Large intestine (tissue), 3 donors: Measurements from ENCODE around the gene PLEKHG7. TPM values are rescaled to one million over a fixed set of nuclear protein-coding genes. Genes with fewer than 3 reads are reported as not detected.
A peak's percentile ranks its signal among the peaks of the same experiment; 100 is the strongest.
"Not testable (repeated sequence)": the region's sequence is repeated elsewhere in the genome, so short reads cannot be mapped to it uniquely, and the experiment has no call there.

Source experiments
- DNase-seq, 2 donors: peaks; one replicate each; pipeline versions ENCODE4 v3.0.0 to v3.0.0-alpha.2; 2013
- H3K27ac ChIP-seq: one replicate; pipeline ENCODE4 v1.5.1; 2013; ENCODE audit warnings: low read length
- H3K27me3 ChIP-seq: 2 replicates; pipeline ENCODE4 v1.6.1; 2013; ENCODE audit warnings: low read length; ENCODE audit not compliant: control insufficient read depth, insufficient read depth
- H3K36me3 ChIP-seq: 2 replicates; pipeline ENCODE4 v1.6.1; 2013; ENCODE audit warnings: low read length; ENCODE audit not compliant: control insufficient read depth, insufficient read depth
- H3K4me1 ChIP-seq: one replicate; pipeline ENCODE4 v1.6.1; 2013; ENCODE audit warnings: low read length; ENCODE audit not compliant: control insufficient read depth, insufficient read depth
- H3K4me3 ChIP-seq: one replicate; pipeline ENCODE4 v1.5.1; 2013; ENCODE audit warnings: low read length
- H3K9me3 ChIP-seq: one replicate; pipeline ENCODE4 v1.6.1; 2013; ENCODE audit warnings: mild to moderate bottlenecking, low read depth, low read length, moderate library complexity; ENCODE audit not compliant: control insufficient read depth
- WGBS: methylation state at CpG from one replicate; pipeline ENCODE4 v1.1.5; 2013; ENCODE audit warnings: low lambda C conversion rate; ENCODE audit not compliant: insufficient coverage; 5-methylcytosine and 5-hydroxymethylcytosine counted together
- polyA plus RNA-seq: library from polyadenylated mRNA; unstranded; fragments of 120-200 nt; gene quantifications from one replicate; pipeline ENCODE4 v1.2.1, GENCODE V29; 2013

PLEKHG7 gene
- polyA plus RNA-seq, 1 donor: 0.54 TPM

DNA sequence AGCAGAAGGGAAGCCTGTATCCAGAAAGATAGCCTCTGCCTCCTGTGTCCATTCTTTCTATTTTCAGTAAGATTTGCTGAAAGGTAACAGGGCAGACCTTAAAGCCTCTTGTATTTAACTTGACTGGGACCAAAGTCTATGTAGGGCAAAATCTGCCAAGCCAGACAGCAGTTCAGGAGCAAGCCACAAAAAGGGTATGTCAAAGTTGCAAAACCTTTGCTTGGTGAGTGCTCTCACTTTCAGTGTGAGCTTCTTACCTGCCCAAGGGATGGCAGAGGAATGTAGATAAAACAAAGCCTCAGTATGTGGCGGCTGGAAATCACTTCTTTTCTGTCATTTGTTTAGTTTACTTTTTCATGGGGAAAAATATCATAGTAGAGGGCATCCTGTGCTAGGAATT, 63.1 kb downstream of the PLEKHG7 start:
- Histone ChIP-seq H3K36me3 (no peaks in the 10 kb centered on the region), H3K4me3 (no peak overlapping the region), H3K4me1 (no peaks in the 10 kb centered on the region), H3K27me3 (no peaks in the 10 kb centered on the region), H3K9me3 (no peaks in the 10 kb centered on the region), H3K27ac (no peak overlapping the region)
- WGBS: 0% methylated on average over 1 of the region's 1 CpG
- no peak for DNase-seq

DNA sequence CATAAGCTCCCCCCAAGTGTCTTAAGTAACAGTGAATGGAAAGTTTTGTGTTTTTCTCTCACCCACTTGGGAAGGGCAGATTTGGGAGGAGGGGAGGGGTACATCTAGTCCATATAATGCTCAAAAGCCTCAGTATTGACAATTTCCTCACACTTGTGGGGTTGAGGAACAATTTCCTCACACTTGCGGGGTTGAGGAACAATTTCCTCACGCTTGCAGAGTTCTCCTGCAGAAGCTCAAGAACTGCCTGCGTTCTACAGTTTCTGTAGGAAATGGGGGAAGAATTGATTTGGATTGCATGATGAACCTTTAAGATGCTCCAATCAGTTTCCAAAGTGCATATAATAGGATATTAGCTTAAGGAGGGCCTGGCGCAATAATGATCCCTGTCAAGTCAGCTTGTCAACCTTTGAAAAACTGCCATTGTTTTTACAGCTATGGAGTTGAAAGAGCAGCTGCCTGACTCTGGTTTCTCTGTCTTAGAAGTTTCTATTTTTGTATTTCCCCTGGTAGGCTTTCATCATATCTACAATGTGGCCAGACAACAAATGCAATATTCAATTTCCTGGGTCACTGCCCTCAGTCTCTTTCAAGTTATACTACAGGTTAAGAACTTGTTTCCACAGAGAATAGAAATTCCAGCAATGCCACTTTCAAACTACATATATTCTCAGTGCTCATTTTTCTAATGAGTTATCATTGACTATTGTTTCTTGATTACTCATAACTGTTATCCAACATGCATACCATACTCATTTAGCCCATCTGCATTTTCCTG, 66.5 kb downstream of the PLEKHG7 start:
- no peak overlapping the region for H3K27ac ChIP-seq
- H3K4me1 ChIP-seq: no peaks in the 10 kb centered on the region
- no CpG with 5 or more reads among the region's 4 CpGs for WGBS
- H3K4me3 ChIP-seq: no peak overlapping the region
- H3K27me3 ChIP-seq: no peaks in the 10 kb centered on the region
- H3K9me3 ChIP-seq: no peaks in the 10 kb centered on the region
- peak in 1 of 2 donors; percentile 22 for DNase-seq
- no peaks in the 10 kb centered on the region for H3K36me3 ChIP-seq

DNA sequence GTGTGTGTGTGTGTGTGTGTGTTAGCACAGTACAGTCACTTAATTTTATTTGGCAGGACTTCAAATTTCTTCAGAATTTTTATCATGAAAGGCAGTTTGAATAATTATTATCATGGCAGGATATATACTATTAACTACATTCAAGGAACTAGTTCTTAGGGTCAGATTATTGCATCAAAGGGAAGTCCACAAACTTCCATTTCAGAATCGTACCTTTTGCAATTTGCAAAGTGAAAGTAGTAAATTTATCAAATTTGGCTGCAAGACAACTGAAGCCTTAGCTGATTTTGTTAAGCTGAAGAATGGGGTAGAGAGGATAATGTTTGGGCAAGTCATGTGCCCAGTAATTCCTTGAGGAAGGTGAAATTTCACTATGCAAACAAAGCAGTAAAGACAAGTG, 68.2 kb downstream of the PLEKHG7 start:
- Histone ChIP-seq H3K27ac (no peak overlapping the region), H3K4me1 (no peaks in the 10 kb centered on the region), H3K4me3 (no peak overlapping the region), H3K27me3 (no peaks in the 10 kb centered on the region), H3K36me3 (no peaks in the 10 kb centered on the region), H3K9me3 (no peaks in the 10 kb centered on the region)
- DNase-seq: no peak
- WGBS: 86% methylated on average over 1 of the region's 1 CpG

DNA sequence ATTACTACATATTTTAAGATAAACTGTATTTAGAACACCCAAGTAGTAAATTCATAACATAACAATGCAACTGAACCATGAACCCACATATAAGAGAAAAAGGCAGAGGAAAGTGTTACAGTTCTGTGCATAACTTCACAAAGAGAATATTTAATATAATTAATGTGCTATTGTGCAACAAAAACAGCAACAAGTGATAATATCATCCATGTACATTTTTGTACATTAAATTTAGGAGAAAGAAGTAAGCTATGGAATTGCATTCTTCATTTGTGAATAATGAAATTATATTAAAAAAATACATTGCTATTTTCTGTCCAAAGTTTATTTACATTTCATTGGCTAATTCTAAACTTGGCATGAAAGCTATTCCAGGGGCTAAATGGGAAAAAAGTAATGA, 72.6 kb downstream of the PLEKHG7 start:
- H3K27ac ChIP-seq: no peak overlapping the region
- no peaks in the 10 kb centered on the region for H3K9me3 ChIP-seq
- H3K36me3 ChIP-seq: peaks cover 18% of the 10 kb centered on the region
- H3K27me3 ChIP-seq: no peaks in the 10 kb centered on the region
- no peak overlapping the region for H3K4me3 ChIP-seq
- DNase-seq: no peak
- H3K4me1 ChIP-seq: no peaks in the 10 kb centered on the region

DNA sequence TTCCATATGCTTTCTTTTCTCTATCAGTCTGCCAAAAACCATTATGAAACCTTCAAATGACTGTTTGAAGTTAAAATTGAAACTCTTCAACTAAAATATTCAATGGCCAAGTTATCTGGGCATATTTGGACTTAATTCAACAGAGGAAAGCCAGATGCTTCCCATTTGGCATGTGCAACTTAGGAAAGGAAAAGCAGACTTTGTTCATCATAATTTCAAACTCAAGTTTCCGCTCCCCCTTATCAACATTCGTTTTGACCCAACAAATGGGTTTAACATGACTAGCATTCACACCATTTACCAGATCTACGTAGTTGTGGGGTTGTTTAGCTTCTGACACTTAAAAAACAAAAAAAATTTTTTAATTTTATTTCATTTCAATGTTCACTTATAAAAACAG, 75.7 kb downstream of the PLEKHG7 start:
- 100% methylated on average over 1 of the region's 3 CpGs for WGBS
- Histone ChIP-seq H3K4me3 (no peak overlapping the region), H3K4me1 (no peaks in the 10 kb centered on the region), H3K9me3 (no peaks in the 10 kb centered on the region), H3K36me3 (peaks cover 28% of the 10 kb centered on the region), H3K27me3 (no peaks in the 10 kb centered on the region), H3K27ac (no peak overlapping the region)
- no peak for DNase-seq

DNA sequence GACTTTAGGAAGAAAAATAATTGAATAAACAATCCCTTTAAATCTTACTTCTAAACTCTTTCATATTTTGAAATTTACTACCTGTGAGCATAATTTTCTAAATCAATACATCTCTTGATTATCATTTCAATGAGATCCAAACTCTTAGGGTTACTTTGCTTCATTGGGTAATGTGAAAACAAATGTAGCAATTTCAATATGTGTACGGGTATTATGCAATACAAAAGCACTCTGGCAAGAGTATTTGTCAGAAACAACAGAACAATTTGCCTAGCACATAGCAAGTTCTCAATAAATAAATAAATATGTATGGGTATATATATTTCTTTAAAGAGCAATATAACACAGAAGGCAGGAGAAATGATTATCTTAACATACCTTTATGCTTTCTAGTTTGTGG, 77.1 kb downstream of the PLEKHG7 start:
- Histone ChIP-seq H3K27ac (no peak overlapping the region), H3K9me3 (no peaks in the 10 kb centered on the region), H3K4me3 (no peak overlapping the region), H3K27me3 (no peaks in the 10 kb centered on the region), H3K36me3 (peaks cover 28% of the 10 kb centered on the region), H3K4me1 (no peaks in the 10 kb centered on the region)
- 75% methylated on average over 1 of the region's 1 CpG for WGBS
- DNase-seq: no peak

DNA sequence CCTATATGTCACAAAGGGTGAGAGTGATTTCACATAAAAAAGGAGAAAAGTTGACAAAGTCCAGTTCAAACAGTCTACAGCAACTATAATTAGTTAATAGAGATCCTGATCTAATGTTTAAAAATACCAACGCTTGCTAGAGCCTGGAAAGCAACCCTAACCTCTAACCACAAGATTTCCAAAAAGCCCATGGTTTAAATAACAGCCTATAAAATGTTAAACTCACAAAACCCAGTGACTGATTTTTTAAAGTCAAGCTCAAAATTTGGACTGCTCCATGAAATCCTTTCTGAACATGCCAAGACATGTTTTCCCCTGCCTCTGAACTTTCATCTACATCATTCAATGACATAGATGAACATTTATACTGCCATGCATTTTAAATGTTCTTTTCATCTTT, 81.6 kb downstream of the PLEKHG7 start:
- no peaks in the 10 kb centered on the region for H3K27me3 ChIP-seq
- no peaks in the 10 kb centered on the region for H3K4me1 ChIP-seq
- no CpG with 5 or more reads among the region's 1 CpG for WGBS
- DNase-seq: no peak
- H3K4me3 ChIP-seq: no peak overlapping the region
- H3K9me3 ChIP-seq: no peaks in the 10 kb centered on the region
- H3K36me3 ChIP-seq: peaks cover 14% of the 10 kb centered on the region
- H3K27ac ChIP-seq: no peak overlapping the region

DNA sequence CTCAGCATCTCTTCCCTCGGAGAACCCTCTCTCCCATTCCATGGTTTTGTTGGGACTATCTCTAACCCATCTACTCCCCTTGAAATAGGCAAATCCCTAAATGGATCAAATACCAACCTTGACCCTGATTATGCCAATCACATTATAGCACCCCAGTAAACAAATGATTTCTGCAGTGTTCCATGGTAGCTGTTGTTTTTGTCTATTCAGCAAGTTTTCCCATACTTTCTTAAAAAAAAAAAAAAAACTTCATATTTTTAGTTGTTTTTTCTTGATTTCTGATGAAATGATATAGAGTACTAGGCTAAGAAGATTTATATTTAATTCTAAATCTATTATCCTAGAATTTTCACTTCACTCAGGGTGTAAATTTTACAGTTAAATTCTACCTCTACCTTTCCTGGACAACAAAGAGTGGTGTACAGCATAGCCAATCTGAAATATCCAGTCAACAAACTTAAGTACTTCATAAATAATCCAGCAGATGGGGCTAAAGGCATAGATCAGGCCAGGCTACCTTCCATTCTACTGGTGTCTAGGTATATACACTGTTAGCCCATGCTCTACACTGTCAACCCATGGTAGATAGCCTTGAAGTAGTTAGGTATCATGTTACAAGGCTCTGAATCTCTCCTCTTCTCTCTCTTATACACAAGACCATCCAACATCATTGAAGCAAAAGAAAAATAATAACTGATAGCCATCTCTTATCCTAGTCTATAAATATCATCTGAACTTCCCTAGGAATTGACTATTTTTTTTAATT, 82.2 kb downstream of the PLEKHG7 start:
- 60% methylated on average over 1 of the region's 1 CpG for WGBS
- peak; percentile 60 to 70 for DNase-seq
- no peaks in the 10 kb centered on the region for H3K9me3 ChIP-seq
- H3K36me3 ChIP-seq: peaks cover 15% of the 10 kb centered on the region
- no peak overlapping the region for H3K4me3 ChIP-seq
- no peaks in the 10 kb centered on the region for H3K4me1 ChIP-seq
- no peaks in the 10 kb centered on the region for H3K27me3 ChIP-seq
- H3K27ac ChIP-seq: no peak overlapping the region

DNA sequence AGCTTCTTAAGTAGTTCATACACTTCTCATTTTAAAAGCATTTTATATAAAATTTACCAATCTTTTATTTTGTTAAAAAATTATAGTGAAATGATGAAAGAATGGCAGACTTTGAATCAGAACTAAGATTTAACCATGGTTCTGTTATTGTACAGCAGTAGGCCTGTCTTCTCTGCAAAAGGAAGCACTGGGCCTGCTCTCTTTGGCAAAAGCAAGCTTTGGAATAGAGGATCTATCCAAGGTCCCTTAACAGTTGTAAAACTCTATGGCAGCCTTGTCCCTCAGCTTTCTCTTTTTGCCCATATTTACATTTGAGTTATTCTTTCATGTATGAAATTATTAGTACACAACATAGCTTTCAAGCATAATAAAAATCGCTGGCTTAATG, 82.8 kb downstream of the PLEKHG7 start:
- Histone ChIP-seq H3K9me3 (no peaks in the 10 kb centered on the region), H3K27me3 (no peaks in the 10 kb centered on the region), H3K36me3 (peaks cover 15% of the 10 kb centered on the region), H3K27ac (no peak overlapping the region), H3K4me3 (no peak overlapping the region), H3K4me1 (no peaks in the 10 kb centered on the region)
- WGBS: 100% methylated on average over 1 of the region's 1 CpG
- no peak for DNase-seq

DNA sequence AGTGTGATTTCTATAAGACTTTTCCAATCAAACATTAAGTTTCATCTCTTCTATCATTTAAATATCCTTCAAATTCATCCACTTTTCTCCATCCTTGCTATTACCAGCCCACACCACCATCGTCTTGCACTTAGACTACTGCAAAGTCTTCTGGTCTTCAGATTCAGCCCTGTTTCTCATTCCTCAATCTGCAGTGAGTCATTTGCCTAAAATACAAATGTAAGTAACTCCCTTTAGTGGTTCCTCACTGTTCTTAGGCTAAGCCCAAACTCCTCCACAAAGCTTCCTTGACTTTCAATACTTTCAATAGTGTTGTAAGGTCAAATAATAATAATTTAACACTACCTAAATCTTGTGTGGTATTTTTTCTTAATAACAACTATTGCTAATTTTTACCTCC, 83.3 kb downstream of the PLEKHG7 start:
- no peak overlapping the region for H3K27ac ChIP-seq
- peaks cover 13% of the 10 kb centered on the region for H3K36me3 ChIP-seq
- DNase-seq: no peak
- no peaks in the 10 kb centered on the region for H3K9me3 ChIP-seq
- 67% methylated on average over 1 of the region's 1 CpG for WGBS
- no peak overlapping the region for H3K4me3 ChIP-seq
- no peaks in the 10 kb centered on the region for H3K27me3 ChIP-seq
- no peaks in the 10 kb centered on the region for H3K4me1 ChIP-seq

DNA sequence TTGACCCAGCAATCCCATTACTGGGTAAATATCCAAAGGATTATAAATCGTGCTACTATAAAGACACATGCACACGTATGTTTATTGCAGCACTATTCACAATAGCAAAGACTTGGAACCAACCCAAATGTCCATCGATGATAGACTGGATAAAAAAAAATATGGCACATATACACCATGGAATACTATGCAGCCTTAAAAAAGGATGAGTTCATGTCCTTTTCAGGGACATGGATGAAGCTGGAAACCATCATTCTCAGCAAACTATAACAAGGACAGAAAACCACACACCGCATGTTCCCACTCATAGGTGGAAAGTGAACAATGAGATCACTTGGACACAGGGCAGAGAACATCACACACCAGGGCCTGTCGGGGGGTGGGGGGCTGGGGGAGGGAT, 91.6 kb downstream of the PLEKHG7 start:
- H3K36me3 ChIP-seq, H3K27me3 ChIP-seq, DNase-seq, H3K27ac ChIP-seq, H3K4me3 ChIP-seq, H3K4me1 ChIP-seq, H3K9me3 ChIP-seq: not testable (repeated sequence)
- WGBS: no CpG with 5 or more reads among the region's 5 CpGs
